HG03060 (cell line): ENCODE measurements around the gene TNFAIP3.
A peak's percentile ranks its signal among the peaks of the same experiment; 100 is the strongest.

Experiments
- ATAC-seq: cut with Tn5 transposase; IDR thresholded peaks from one replicate; pipeline ENCODE4 v1.9.1; 2021; ENCODE audit warnings: low read depth, moderate number of reproducible peaks; ENCODE audit not compliant: unreplicated experiment

The TNFAIP3 gene

GRCh38 chr6:137894779-137895385 lies 27.8 kb downstream of the TNFAIP3 start:
- ATAC-seq: no peak

GRCh38 chr6:137896647-137897046 lies 29.6 kb downstream of the TNFAIP3 start:
- no peak for ATAC-seq

- ATAC-seq: no peak
These were observed 33.8 kb downstream of the TNFAIP3 start for GRCh38 chr6:137900815-137901214.

- no peak for ATAC-seq
These were observed 34.4 kb downstream of the TNFAIP3 start for GRCh38 chr6:137901454-137901853.

- no peak for ATAC-seq
These were observed 35.6 kb downstream of the TNFAIP3 start for GRCh38 chr6:137902699-137903098.

GRCh38 chr6:137903274-137903932 lies 36.3 kb downstream of the TNFAIP3 start:
- no peak for ATAC-seq

- ATAC-seq: peak; percentile 78
These were observed 37.1 kb downstream of the TNFAIP3 start for GRCh38 chr6:137903933-137904821.

GRCh38 chr6:137904822-137905617 lies 38.0 kb downstream of the TNFAIP3 start:
- peak; percentile 21 for ATAC-seq

GRCh38 chr6:137906020-137906472 lies 39.0 kb downstream of the TNFAIP3 start:
- ATAC-seq: no peak

GRCh38 chr6:137907170-137907569 lies 40.1 kb downstream of the TNFAIP3 start:
- ATAC-seq: no peak

- no peak for ATAC-seq
These were observed 42.5 kb downstream of the TNFAIP3 start for GRCh38 chr6:137909533-137909932.

GRCh38 chr6:137910424-137910834 lies 43.4 kb downstream of the TNFAIP3 start:
- no peak for ATAC-seq

GRCh38 chr6:137910843-137911456 lies 43.9 kb downstream of the TNFAIP3 start:
- no peak for ATAC-seq

GRCh38 chr6:137911675-137912191 lies 44.7 kb downstream of the TNFAIP3 start:
- ATAC-seq: no peak

GRCh38 chr6:137912813-137913212 lies 45.8 kb downstream of the TNFAIP3 start:
- ATAC-seq: no peak

- no peak for ATAC-seq
These were observed 46.4 kb downstream of the TNFAIP3 start for GRCh38 chr6:137913434-137913833.

GRCh38 chr6:137913996-137914529 lies 47.0 kb downstream of the TNFAIP3 start:
- no peak for ATAC-seq

GRCh38 chr6:137914530-137915193 lies 47.6 kb downstream of the TNFAIP3 start:
- no peak for ATAC-seq

GRCh38 chr6:137915790-137916189 lies 48.7 kb downstream of the TNFAIP3 start:
- ATAC-seq: no peak
